Activated CD4-positive, alpha-beta T cell treated with anti-CD3 and anti-CD28 coated beads, Interleukin-10, Interleukin-2, amounts not matched to agents 100 ng/mL and 50 ng/mL, durations not matched to agents 16 hours and 8 hours (primary cell): ENCODE results near the gene PDHB.
A peak's percentile ranks its signal among the peaks of the same experiment; 100 is the strongest.

Experiments used
- DNase-seq: peaks from one replicate; pipeline ENCODE4 v3.0.0-alpha.2; 2020

PDHB gene

GRCh38 chr3:58434990-58435389 is 1.4 kb upstream of the PDHB start:
- no peak for DNase-seq

- DNase-seq: no peak
Observed at GRCh38 chr3:58434511-58434910, 879 bp upstream of the PDHB start.

GRCh38 chr3:58434168-58434504 is 504 bp upstream of the PDHB start:
- no peak for DNase-seq

- no peak for DNase-seq
Observed at GRCh38 chr3:58432905-58433304, 727 bp downstream of the PDHB start.

- peak; percentile 5 for DNase-seq
Observed at GRCh38 chr3:58429657-58430056, 4.0 kb downstream of the PDHB start.

GRCh38 chr3:58427661-58428361 is 5.8 kb downstream of the PDHB start:
- DNase-seq: no peak

GRCh38 chr3:58425782-58426181 is 7.8 kb downstream of the PDHB start:
- DNase-seq: no peak

GRCh38 chr3:58424613-58425012 is 9.0 kb downstream of the PDHB start:
- no peak for DNase-seq

- DNase-seq: no peak
Observed at GRCh38 chr3:58422756-58423325, 10.8 kb downstream of the PDHB start.

GRCh38 chr3:58421004-58421403 is 12.6 kb downstream of the PDHB start:
- DNase-seq: no peak

- peak; percentile 58 for DNase-seq
Observed at GRCh38 chr3:58419780-58420507, 13.7 kb downstream of the PDHB start.

- no peak for DNase-seq
Observed at GRCh38 chr3:58418227-58418626, 15.4 kb downstream of the PDHB start.

GRCh38 chr3:58417075-58417474 is 16.6 kb downstream of the PDHB start:
- DNase-seq: no peak

- no peak for DNase-seq
Observed at GRCh38 chr3:58416191-58416590, 17.4 kb downstream of the PDHB start.

- DNase-seq: peak; percentile 60
Observed at GRCh38 chr3:58414538-58415197, 19.0 kb downstream of the PDHB start.

GRCh38 chr3:58411851-58412830 is 21.5 kb downstream of the PDHB start:
- DNase-seq: no peak

GRCh38 chr3:58411036-58411435 is 22.6 kb downstream of the PDHB start:
- DNase-seq: no peak

GRCh38 chr3:58409663-58410062 is 24.0 kb downstream of the PDHB start:
- no peak for DNase-seq

GRCh38 chr3:58408906-58409305 is 24.7 kb downstream of the PDHB start:
- no peak for DNase-seq

GRCh38 chr3:58404396-58404795 is 29.2 kb downstream of the PDHB start:
- DNase-seq: no peak

GRCh38 chr3:58403513-58404109 is 30.0 kb downstream of the PDHB start:
- DNase-seq: no peak

- no peak for DNase-seq
Observed at GRCh38 chr3:58398669-58399333, 34.8 kb downstream of the PDHB start.
